Measurements from ENCODE around the gene FMC1.

DNA sequence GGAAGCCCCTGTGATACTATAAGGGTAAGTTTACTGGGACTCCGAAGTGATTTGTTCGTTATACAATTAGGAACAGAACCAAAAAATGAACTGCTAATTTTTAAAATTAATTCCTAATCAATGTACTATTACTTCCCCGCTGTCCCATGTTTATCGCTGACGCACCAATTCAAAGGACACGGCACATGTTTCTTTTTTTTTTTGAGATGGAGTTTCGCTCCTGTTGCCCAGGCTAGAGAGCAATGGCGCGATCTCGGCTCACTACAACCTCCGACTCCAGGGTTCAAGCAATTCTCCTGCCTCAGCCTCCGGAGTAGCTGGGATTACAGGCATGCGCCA lies 1.5 kb upstream of the FMC1 start:
- TF ChIP-seq, protein P1, sequence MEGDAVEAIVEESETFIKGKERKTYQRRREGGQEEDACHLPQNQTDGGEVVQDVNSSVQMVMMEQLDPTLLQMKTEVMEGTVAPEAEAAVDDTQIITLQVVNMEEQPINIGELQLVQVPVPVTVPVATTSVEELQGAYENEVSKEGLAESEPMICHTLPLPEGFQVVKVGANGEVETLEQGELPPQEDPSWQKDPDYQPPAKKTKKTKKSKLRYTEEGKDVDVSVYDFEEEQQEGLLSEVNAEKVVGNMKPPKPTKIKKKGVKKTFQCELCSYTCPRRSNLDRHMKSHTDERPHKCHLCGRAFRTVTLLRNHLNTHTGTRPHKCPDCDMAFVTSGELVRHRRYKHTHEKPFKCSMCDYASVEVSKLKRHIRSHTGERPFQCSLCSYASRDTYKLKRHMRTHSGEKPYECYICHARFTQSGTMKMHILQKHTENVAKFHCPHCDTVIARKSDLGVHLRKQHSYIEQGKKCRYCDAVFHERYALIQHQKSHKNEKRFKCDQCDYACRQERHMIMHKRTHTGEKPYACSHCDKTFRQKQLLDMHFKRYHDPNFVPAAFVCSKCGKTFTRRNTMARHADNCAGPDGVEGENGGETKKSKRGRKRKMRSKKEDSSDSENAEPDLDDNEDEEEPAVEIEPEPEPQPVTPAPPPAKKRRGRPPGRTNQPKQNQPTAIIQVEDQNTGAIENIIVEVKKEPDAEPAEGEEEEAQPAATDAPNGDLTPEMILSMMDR (conservative IDR thresholded peaks at IDR 0.05): no peak
- no peak for TF ChIP-seq ZFX (IDR thresholded peaks at IDR 0.05)

Measured in C4-2B (cell line).